B cell (primary cell): Measurements from ENCODE around the gene PTPRU. TPM values are rescaled to one million over a fixed set of nuclear protein-coding genes. Genes with fewer than 3 reads are reported as not detected.

Source experiments
- ATAC-seq: fragments of 200-7000 bp; cut with Tn5 transposase; one replicate; pipeline ENCODE4 v1.10.0; 2021; ENCODE audit warnings: low read depth, mild to moderate bottlenecking, moderate number of reproducible peaks, moderate library complexity
- CTCF ChIA-PET: fragments of 350-600 bp; sonication (Branson Sonifier 250); formaldehyde crosslinking; loops from one replicate; lab custom pipeline; 2021; ENCODE audit warnings: antibody characterized with exemption, inconsistent platforms; lab: Charles Lee
- POLR2A ChIA-PET: fragments of 350-600 bp; sonication (Branson Sonifier 250); formaldehyde crosslinking; loops from one replicate; lab custom pipeline; 2021; ENCODE audit warnings: antibody characterized with exemption; lab: Charles Lee
- DNase-seq: peaks from one replicate; pipeline ENCODE4 v3.0.0; 2013
- H2AFZ ChIP-seq: 2 replicates; pipeline ENCODE4 v1.6.1; 2012; ENCODE audit warnings: mild to moderate bottlenecking, low read depth, low read length; ENCODE audit not compliant: insufficient read depth, poor library complexity, severe bottlenecking
- H3K27ac ChIP-seq, 2 donors: 1 replicate in 1 of 2; 2 replicates in 1 of 2; pipeline ENCODE4 v1.5.1; 2012 to 2013; ENCODE audit warnings: low read length in 2 of 2, mild to moderate bottlenecking in 2 of 2, moderate library complexity in 1 of 2
- H3K27me3 ChIP-seq, 4 experiments: fragments of 200-600 bp in 1 of 4; sonication (generic) in 1 of 4; replicated peaks in 1 of 4; 1 replicate in 2 of 4; 2 replicates in 2 of 4; pipeline versions ENCODE4 v1.6.1 to v1.7.0; 2013 to 2016; ENCODE audit warnings: low read length in 3 of 4, mild to moderate bottlenecking in 2 of 4, mixed read lengths in 1 of 4, moderate library complexity in 1 of 4; ENCODE audit not compliant: insufficient read depth in 4 of 4, control insufficient read depth in 3 of 4; ENCODE audit errors: control extremely low read depth in 1 of 4
- H3K36me3 ChIP-seq, 2 experiments: replicated peaks in 1 of 2; 1 replicate in 1 of 2; 2 replicates in 1 of 2; pipeline versions ENCODE4 v1.6.1 to v1.7.1; 2013; ENCODE audit warnings: low read length in 1 of 2; ENCODE audit not compliant: insufficient read depth in 2 of 2, control insufficient read depth in 1 of 2; ENCODE audit errors: control extremely low read depth in 1 of 2, extremely low read depth in 1 of 2
- H3K4me1 ChIP-seq, 2 donors: fragments of 200-600 bp in 1 of 2; sonication (generic) in 1 of 2; 1 replicate in 1 of 2; 2 replicates in 1 of 2; pipeline versions ENCODE4 v1.5.1 to v1.6.1; 2013 to 2017; ENCODE audit warnings: low read length in 2 of 2; ENCODE audit not compliant: control insufficient read depth in 2 of 2, insufficient read depth in 2 of 2
- H3K4me2 ChIP-seq: replicated peaks from 2 replicates; pipeline ENCODE3; 2012; ENCODE audit warnings: mild to moderate bottlenecking, low read depth, low read length; ENCODE audit not compliant: poor library complexity, severe bottlenecking
- H3K4me3 ChIP-seq, 5 experiments: fragments of 200-600 bp in 1 of 5; sonication (generic) in 1 of 5; 1 replicate in 3 of 5; 2 replicates in 2 of 5; pipeline versions ENCODE4 v1.5.1 to v1.7.0; 2011 to 2016; ENCODE audit warnings: low read length in 4 of 5, mild to moderate bottlenecking in 4 of 5, low read depth in 2 of 5, control low read depth in 1 of 5, moderate library complexity in 1 of 5; ENCODE audit not compliant: insufficient read depth in 1 of 5; ENCODE audit errors: control extremely low read depth in 1 of 5, extremely low read depth in 1 of 5
- H3K79me2 ChIP-seq: fragments of 200-600 bp; sonication (generic); one replicate; pipeline ENCODE4 v1.6.0; 2016; ENCODE audit warnings: low read length; ENCODE audit not compliant: control insufficient read depth, insufficient read depth
- H3K9ac ChIP-seq: fragments of 200-600 bp; sonication (generic); 2 replicates; pipeline ENCODE4 v1.6.1; 2017; ENCODE audit warnings: mild to moderate bottlenecking, low read length, moderate library complexity
- H3K9me3 ChIP-seq, 3 donors: one replicate each; pipeline versions ENCODE4 v1.6.1 to v1.7.1; 2013; ENCODE audit warnings: low read length in 2 of 3; ENCODE audit not compliant: control insufficient read depth in 2 of 3, insufficient read depth in 1 of 3; ENCODE audit errors: control extremely low read depth in 1 of 3
- H4K20me1 ChIP-seq: 2 replicates; pipeline ENCODE4 v1.6.0; 2012; ENCODE audit warnings: mild to moderate bottlenecking, low read length; ENCODE audit not compliant: insufficient read depth, control insufficient read depth, poor library complexity, severe bottlenecking
- H3K27ac Mint-ChIP-seq: one replicate; pipeline ENCODE4 v1.8.0; 2021; ENCODE audit warnings: mixed read lengths
- H3K27me3 Mint-ChIP-seq: one replicate; pipeline ENCODE4 v1.8.0; 2021; ENCODE audit warnings: mixed read lengths
- H3K4me1 Mint-ChIP-seq: one replicate; pipeline ENCODE4 v1.8.0; 2021; ENCODE audit warnings: mixed read lengths
- H3K4me3 Mint-ChIP-seq: one replicate; pipeline ENCODE4 v1.8.0; 2021; ENCODE audit warnings: mixed read lengths
- H3K9me3 Mint-ChIP-seq: one replicate; pipeline ENCODE4 v1.8.0; 2022; ENCODE audit warnings: mixed read lengths; ENCODE audit not compliant: insufficient read depth
- CTCF ChIP-seq: fragments of 200-600 bp; IDR thresholded peaks from one replicate; pipeline ENCODE4 v1.8.0; 2022; ENCODE audit warnings: antibody characterized with exemption, mild to moderate bottlenecking
- EZH2 ChIP-seq: IDR thresholded peaks from 2 replicates; pipeline ENCODE4 v1.6.1; 2012; ENCODE audit warnings: borderline replicate concordance, low read depth, mild to moderate bottlenecking, moderate library complexity, low read length; ENCODE audit not compliant: insufficient read depth, poor library complexity, severe bottlenecking
- WGBS: methylation state at CpG from one replicate; pipeline ENCODE4 v1.1.5; 2013; ENCODE audit warnings: missing lambda C conversion rate; ENCODE audit not compliant: insufficient coverage; 5-methylcytosine and 5-hydroxymethylcytosine counted together
- intact Hi-C: fragments of 100-400 bp; cut with micrococcal nuclease; formaldehyde crosslinking; loops from one replicate; pipeline ENCODE4 v1.10.0; 2022
- polyA plus RNA-seq: library from polyadenylated mRNA; depleted of rRNA; stranded (reverse); fragments of >200 nt; gene quantifications from 2 replicates; pipeline ENCODE4 v1.2.3, GENCODE V29; 2012
- total RNA-seq, 2 donors: library from RNA; stranded (reverse); fragments of 120-200 nt in 1 of 2; gene quantifications; 1 replicate in 1 of 2; 2 replicates in 1 of 2; pipeline versions ENCODE4 v1.2.3 to v1.2.4, GENCODE V29; 2013 to 2022

Gene PTPRU
- total and polyA plus RNA-seq, 2 donors (not counting 1 experiment from before 2014, with no cell fraction given), result 0.10 to 0.25 TPM

- no peak overlapping the region for H3K4me3 ChIP-seq
- intact Hi-C loops, result no loop called here
- H3K4me1 ChIP-seq, result peaks cover 4% of the 10 kb centered on the region in 2 donors
- POLR2A ChIA-PET, result no interaction called here
- Mint-ChIP-seq H3K9me3 (no peaks in the 10 kb centered on the region), H3K4me3 (no peak overlapping the region), H3K27ac (no peak overlapping the region), H3K4me1 (peaks cover 5% of the 10 kb centered on the region), H3K27me3 (peaks cover 12% of the 10 kb centered on the region)
- no peaks in the 10 kb centered on the region for H3K79me2 ChIP-seq
- WGBS, result no CpG with 5 or more reads among the region's 3 CpGs
- no peaks in the 10 kb centered on the region for H3K36me3 ChIP-seq
- no peak for DNase-seq
- peaks cover 0 to 3% (median 0%) of the 10 kb centered on the region in 4 experiments for H3K27me3 ChIP-seq
- ATAC-seq, result no peak
- no peak overlapping the region for H2AFZ ChIP-seq
- CTCF ChIA-PET, result no interaction called here
- H3K9me3 ChIP-seq, result peaks cover 0 to 7% (median 0%) of the 10 kb centered on the region in 3 donors
- no peak overlapping the region for H3K4me2 ChIP-seq
- TF ChIP-seq EZH2 (no peak), CTCF (no peak)
- H3K27ac ChIP-seq, result no peak overlapping the region
- H3K9ac ChIP-seq, result no peak overlapping the region
- no peaks in the 10 kb centered on the region for H4K20me1 ChIP-seq
Observed at GRCh38 chr1:29281571-29281970, 45.2 kb downstream of the PTPRU start.

GRCh38 chr1:29282135-29282923 is 46.0 kb downstream of the PTPRU start:
- Mint-ChIP-seq H3K9me3 (no peaks in the 10 kb centered on the region), H3K4me1 (peaks cover 6% of the 10 kb centered on the region), H3K4me3 (no peak overlapping the region), H3K27me3 (peaks cover 12% of the 10 kb centered on the region), H3K27ac (no peak overlapping the region)
- Histone ChIP-seq H3K27me3 (peaks cover 0 to 3% (median 0%) of the 10 kb centered on the region in 4 experiments), H3K4me2 (no peak overlapping the region), H3K9ac (no peak overlapping the region), H3K79me2 (no peaks in the 10 kb centered on the region), H2AFZ (no peak overlapping the region), H3K36me3 (no peaks in the 10 kb centered on the region), H3K27ac (no peak overlapping the region), H3K4me3 (no peak overlapping the region), H3K4me1 (peaks cover 4% of the 10 kb centered on the region in 2 donors), H3K9me3 (peaks cover 0 to 3% (median 0%) of the 10 kb centered on the region in 3 donors), H4K20me1 (no peaks in the 10 kb centered on the region)
- WGBS, result 88% methylated on average over 18 of the region's 19 CpGs
- ChIA-PET CTCF (no interaction called here), POLR2A (no interaction called here)
- intact Hi-C loops, result no loop called here
- TF ChIP-seq EZH2 (no peak), CTCF (no peak)
- DNase-seq, result no peak
- no peak for ATAC-seq
